IMR-90 (cell line): ENCODE data around the gene HPSE2. TPM values are rescaled to one million over a fixed set of nuclear protein-coding genes. Genes with fewer than 3 reads are reported as not detected.

Experiments
- ATAC-seq: fragments of 200-7000 bp; cut with Tn5 transposase; 2 replicates; pipeline ENCODE4 v1.9.1; 2020; ENCODE audit warnings: low read depth, mild to moderate bottlenecking, moderate library complexity
- BruUV-seq: library from RNA; stranded (reverse); fragments of 400-500 nt; replicated peaks from 2 replicates; lab custom pipeline; 2021; lab: Mats Ljungman, UMichigan
- CTCF ChIA-PET: fragments of 300-600 bp; formaldehyde crosslinking; extraction: SDS; loops from one replicate; lab custom pipeline; 2021; ENCODE audit warnings: antibody characterized with exemption; lab: Yijun Ruan, JAX
- POLR2A ChIA-PET: fragments of 300-600 bp; sonication (Branson Sonifier 250); formaldehyde crosslinking; loops from one replicate; lab custom pipeline; 2022; ENCODE audit warnings: antibody characterized with exemption; ENCODE audit not compliant: unreplicated experiment; lab: Charles Lee
- DNase-seq: peaks from one replicate; pipeline ENCODE4 v3.0.0; 2013
- H2AFZ ChIP-seq: replicated peaks from 2 replicates; pipeline ENCODE3; 2013; ENCODE audit warnings: low read length, mild to moderate bottlenecking; ENCODE audit not compliant: poor library complexity
- H2AK5ac ChIP-seq: 2 replicates; pipeline ENCODE4 v1.6.1; 2013; ENCODE audit warnings: low read depth, low read length, inconsistent platforms
- H2AK9ac ChIP-seq: replicated peaks from 2 replicates; pipeline ENCODE3; 2013; ENCODE audit warnings: mild to moderate bottlenecking, low read depth, low read length, moderate library complexity; ENCODE audit not compliant: poor library complexity
- H2BK120ac ChIP-seq: 2 replicates; pipeline ENCODE4 v1.6.1; 2013; ENCODE audit warnings: low read depth, low read length, inconsistent platforms
- H2BK15ac ChIP-seq: 3 replicates; pipeline ENCODE4 v1.6.1; 2013; ENCODE audit warnings: low read depth, low read length, inconsistent platforms
- H2BK20ac ChIP-seq: 2 replicates; pipeline ENCODE4 v1.6.1; 2013; ENCODE audit warnings: low read depth, mild to moderate bottlenecking, inconsistent platforms, low read length, moderate library complexity
- H2BK5ac ChIP-seq: 2 replicates; pipeline ENCODE4 v1.6.1; 2013; ENCODE audit warnings: mild to moderate bottlenecking, low read depth, low read length, inconsistent platforms; ENCODE audit not compliant: poor library complexity, severe bottlenecking
- H3K14ac ChIP-seq: replicated peaks from 2 replicates; pipeline ENCODE4 v1.6.1; 2013; ENCODE audit warnings: low read depth, low read length, inconsistent platforms
- H3K18ac ChIP-seq: 2 replicates; pipeline ENCODE4 v1.6.1; 2013; ENCODE audit warnings: low read depth, low read length, control low read depth
- H3K23ac ChIP-seq: 2 replicates; pipeline ENCODE4 v1.6.1; 2013; ENCODE audit warnings: low read depth, low read length, inconsistent platforms
- H3K27ac ChIP-seq: 2 replicates; pipeline ENCODE4 v1.5.1; 2013; ENCODE audit warnings: mild to moderate bottlenecking, control low read depth, low read length; ENCODE audit not compliant: insufficient read depth
- H3K27me3 ChIP-seq: 2 replicates; pipeline ENCODE4 v1.6.1; 2013; ENCODE audit warnings: low read length; ENCODE audit not compliant: control insufficient read depth, insufficient read depth
- H3K36me3 ChIP-seq: 2 replicates; pipeline ENCODE4 v1.6.1; 2013; ENCODE audit warnings: low read length, mixed read lengths; ENCODE audit not compliant: control insufficient read depth, insufficient read depth
- H3K4ac ChIP-seq: 2 replicates; pipeline ENCODE4 v1.6.1; 2013; ENCODE audit warnings: low read depth, low read length, inconsistent platforms
- H3K4me1 ChIP-seq: 2 replicates; pipeline ENCODE4 v1.6.1; 2013; ENCODE audit warnings: low read length, mixed read lengths; ENCODE audit not compliant: control insufficient read depth, insufficient read depth
- H3K4me2 ChIP-seq: 2 replicates; pipeline ENCODE4 v1.6.1; 2013; ENCODE audit warnings: low read depth, mild to moderate bottlenecking, control low read depth, low read length, moderate library complexity
- H3K4me3 ChIP-seq: 2 replicates; pipeline ENCODE4 v1.5.1; 2013; ENCODE audit warnings: low read depth, mild to moderate bottlenecking, control low read depth, low read length, moderate library complexity; ENCODE audit not compliant: insufficient read depth
- H3K56ac ChIP-seq: 2 replicates; pipeline ENCODE4 v1.6.1; 2013; ENCODE audit warnings: low read length, inconsistent platforms; ENCODE audit not compliant: insufficient read depth; ENCODE audit errors: extremely low read depth
- H3K79me1 ChIP-seq, 2 experiments: 2 replicates each; pipeline ENCODE4 v1.6.1; 2013; ENCODE audit warnings: low read length in 2 of 2, inconsistent platforms in 1 of 2, low read depth in 1 of 2
- H3K9ac ChIP-seq: 2 replicates; pipeline ENCODE4 v1.6.1; 2013; ENCODE audit warnings: low read depth, low read length, control low read depth
- H3K9me1 ChIP-seq: 2 replicates; pipeline ENCODE4 v1.6.1; 2013; ENCODE audit warnings: low read length, inconsistent platforms; ENCODE audit not compliant: insufficient read depth
- H3K9me3 ChIP-seq: 2 replicates; pipeline ENCODE4 v1.6.1; 2013; ENCODE audit warnings: low read length; ENCODE audit not compliant: control insufficient read depth, insufficient read depth
- H4K20me1 ChIP-seq: 2 replicates; pipeline ENCODE4 v1.6.1; 2013; ENCODE audit warnings: low read length, inconsistent platforms; ENCODE audit not compliant: insufficient read depth
- H4K5ac ChIP-seq: 2 replicates; pipeline ENCODE4 v1.6.1; 2013; ENCODE audit warnings: mild to moderate bottlenecking, low read depth, low read length, control low read depth
- H4K8ac ChIP-seq, 2 experiments: 2 replicates each; pipeline ENCODE4 v1.6.1; 2013; ENCODE audit warnings: low read depth in 2 of 2, low read length in 2 of 2, control low read depth in 1 of 2, inconsistent platforms in 1 of 2
- H4K91ac ChIP-seq: 2 replicates; pipeline ENCODE4 v1.6.1; 2013; ENCODE audit warnings: low read depth, low read length, inconsistent platforms; ENCODE audit not compliant: insufficient read depth
- BHLHE40 ChIP-seq: fragments of 150-350 bp; IDR thresholded peaks from 2 replicates; pipeline ENCODE4 v1.6.1; 2016; ENCODE audit warnings: mild to moderate bottlenecking, low read depth, low read length
- CEBPB ChIP-seq: IDR thresholded peaks from 2 replicates; pipeline ENCODE4 v1.6.1; 2012; ENCODE audit warnings: low read depth, low read length, improper control_type of control experiment
- CHD1 ChIP-seq: IDR thresholded peaks from 2 replicates; pipeline ENCODE4 v1.6.1; 2012; ENCODE audit warnings: low read depth, low read length, improper control_type of control experiment
- CTCF ChIP-seq: conservative IDR thresholded peaks from 2 replicates; pipeline ENCODE4 v1.5.1; 2012; ENCODE audit warnings: mild to moderate bottlenecking, low read depth, low read length, improper control_type of control experiment
- ELK1 ChIP-seq: fragments of 150-350 bp; IDR thresholded peaks from 2 replicates; pipeline ENCODE4 v1.6.1; 2016; ENCODE audit warnings: low read depth, mild to moderate bottlenecking, low read length, moderate library complexity, borderline replicate concordance
- FOS ChIP-seq: fragments of 150-350 bp; IDR thresholded peaks from 2 replicates; pipeline ENCODE4 v1.6.1; 2016; ENCODE audit warnings: low read depth, low read length
- MAFK ChIP-seq: IDR thresholded peaks from 2 replicates; pipeline ENCODE4 v1.6.1; 2012; ENCODE audit warnings: low read depth, low read length, improper control_type of control experiment
- MAZ ChIP-seq: IDR thresholded peaks from 2 replicates; pipeline ENCODE4 v1.6.1; 2012; ENCODE audit warnings: low read depth, mild to moderate bottlenecking, low read length, improper control_type of control experiment, moderate library complexity, borderline replicate concordance
- MXI1 ChIP-seq: IDR thresholded peaks from 2 replicates; pipeline ENCODE4 v1.6.1; 2012; ENCODE audit warnings: low read depth, mild to moderate bottlenecking, low read length, moderate library complexity, borderline replicate concordance
- NFE2L2 ChIP-seq: fragments of 150-350 bp; IDR thresholded peaks from 2 replicates; pipeline ENCODE4 v1.6.1; 2016; ENCODE audit warnings: low read depth, mild to moderate bottlenecking, low read length
- POLR2A ChIP-seq: IDR thresholded peaks from 2 replicates; pipeline ENCODE4 v1.6.1; 2012; ENCODE audit warnings: mild to moderate bottlenecking, low read depth, low read length
- RAD21 ChIP-seq: IDR thresholded peaks from 2 replicates; pipeline ENCODE4 v1.6.1; 2012; ENCODE audit warnings: low read length, improper control_type of control experiment
- RCOR1 ChIP-seq: IDR thresholded peaks from 2 replicates; pipeline ENCODE4 v1.6.1; 2012; ENCODE audit warnings: mild to moderate bottlenecking, low read length, improper control_type of control experiment; ENCODE audit not compliant: insufficient replicate concordance
- RFX5 ChIP-seq: IDR thresholded peaks from 2 replicates; pipeline ENCODE4 v1.8.0; 2012; ENCODE audit warnings: low read depth, mild to moderate bottlenecking, low read length, moderate library complexity
- SMC3 ChIP-seq: fragments of 150-350 bp; IDR thresholded peaks from 2 replicates; pipeline ENCODE4 v1.6.1; 2016; ENCODE audit warnings: low read depth, mild to moderate bottlenecking, antibody characterized with exemption, low read length, moderate library complexity
- USF2 ChIP-seq: fragments of 150-350 bp; IDR thresholded peaks from 2 replicates; pipeline ENCODE4 v1.6.1; 2017; ENCODE audit warnings: mild to moderate bottlenecking, antibody characterized with exemption, low read length, low read depth
- WGBS, 2 experiments: methylation state at CpG; one replicate each; pipeline versions ENCODE4 v1.1.5 to v1.1.7; 2013; ENCODE audit warnings: missing lambda C conversion rate in 2 of 2; ENCODE audit not compliant: insufficient read length in 1 of 2; ENCODE audit errors: extremely low coverage in 2 of 2; 5-methylcytosine and 5-hydroxymethylcytosine counted together
- dilution Hi-C: fragments of 300-500 bp; cut with HindIII; formaldehyde crosslinking; loops from one replicate; pipeline ENCODE4 v1.14.3; 2018; ENCODE audit warnings: low sequenced_read_pairs; ENCODE audit not compliant: unreplicated experiment
- in situ Hi-C: fragments of 300-500 bp; cut with MboI; formaldehyde crosslinking; loops from 3 replicates; pipeline ENCODE4 v1.14.3; 2019; ENCODE audit warnings: low sequenced_read_pairs, inconsistent platforms, mixed read lengths
- intact Hi-C: fragments of 100-400 bp; cut with micrococcal nuclease; formaldehyde crosslinking; loops from 2 replicates; pipeline ENCODE4 v1.10.0; 2022
- polyA plus RNA-seq, 3 experiments: library from polyadenylated mRNA; depleted of rRNA; stranded (reverse); fragments of >200 nt; gene quantifications; 2 replicates each; pipeline ENCODE4 v1.2.3, GENCODE V29; 2012; ENCODE audit warnings: low replicate concordance in 1 of 3
- total RNA-seq: library from RNA; depleted of rRNA; stranded (reverse); fragments of >200 nt; gene quantifications from 2 replicates; pipeline ENCODE4 v1.2.3, GENCODE V29; 2012

Gene HPSE2
- total and polyA plus RNA-seq, 2 of the 4 experiments (the other 2 are of a cell fraction): not detected

GRCh38 chr10:98696516-98696915 is 539.1 kb downstream of the HPSE2 start:
- no peak overlapping the region for H3K14ac ChIP-seq
- no peak overlapping the region for H3K18ac ChIP-seq
- no peaks in the 10 kb centered on the region for H3K9me3 ChIP-seq
- no peak overlapping the region for H2AK5ac ChIP-seq
- no peaks in the 10 kb centered on the region for H3K36me3 ChIP-seq
- no peaks in the 10 kb centered on the region for H3K9me1 ChIP-seq
- no peak overlapping the region for H2BK120ac ChIP-seq
- no peak overlapping the region for H3K23ac ChIP-seq
- BruUV-seq: no TSS peak
- ChIA-PET CTCF (no interaction called here), POLR2A (no interaction called here)
- dilution Hi-C loops (no loop called here), in situ Hi-C loops (no loop called here), intact Hi-C loops (no loop called here)
- no peak overlapping the region for H2BK5ac ChIP-seq
- no peak overlapping the region for H2AK9ac ChIP-seq
- ATAC-seq (no peak), DNase-seq (no peak)
- H3K4me1 ChIP-seq: no peaks in the 10 kb centered on the region
- H3K9ac ChIP-seq: no peak overlapping the region
- H3K56ac ChIP-seq: no peak overlapping the region
- TF ChIP-seq RCOR1: no peak
- no peak for TF ChIP-seq CHD1
- no peak for TF ChIP-seq RFX5
- TF ChIP-seq FOS: no peak
- TF ChIP-seq USF2: no peak
- TF ChIP-seq CTCF: no peak
- no peak for TF ChIP-seq CEBPB
- no peak for TF ChIP-seq MAFK
- TF ChIP-seq BHLHE40: no peak
- no peak for TF ChIP-seq MAZ
- no peak for TF ChIP-seq RAD21
- no peak for TF ChIP-seq MXI1
- no peak for TF ChIP-seq NFE2L2
- no peak for TF ChIP-seq POLR2A
- no peak for TF ChIP-seq ELK1
- no peak for TF ChIP-seq SMC3
- no peaks in the 10 kb centered on the region for H3K79me1 ChIP-seq
- H4K20me1 ChIP-seq: no peaks in the 10 kb centered on the region
- 80% methylated on average over 1 of the region's 5 CpGs; no CpG with 5 or more reads in 1 of the 2 experiments for whole genome bisulfite sequencing, 2 experiments
- no peak overlapping the region for H4K8ac ChIP-seq
- H3K27ac ChIP-seq: no peak overlapping the region
- no peaks in the 10 kb centered on the region for H3K27me3 ChIP-seq
- no peak overlapping the region for H3K4me3 ChIP-seq
- no peak overlapping the region for H2BK20ac ChIP-seq
- no peak overlapping the region for H3K4me2 ChIP-seq
- H4K91ac ChIP-seq: no peak overlapping the region
- no peak overlapping the region for H2BK15ac ChIP-seq
- H4K5ac ChIP-seq: no peak overlapping the region
- no peak overlapping the region for H2AFZ ChIP-seq
- no peak overlapping the region for H3K4ac ChIP-seq
